ENCODE measurements around the gene LINGO1.

DNA sequence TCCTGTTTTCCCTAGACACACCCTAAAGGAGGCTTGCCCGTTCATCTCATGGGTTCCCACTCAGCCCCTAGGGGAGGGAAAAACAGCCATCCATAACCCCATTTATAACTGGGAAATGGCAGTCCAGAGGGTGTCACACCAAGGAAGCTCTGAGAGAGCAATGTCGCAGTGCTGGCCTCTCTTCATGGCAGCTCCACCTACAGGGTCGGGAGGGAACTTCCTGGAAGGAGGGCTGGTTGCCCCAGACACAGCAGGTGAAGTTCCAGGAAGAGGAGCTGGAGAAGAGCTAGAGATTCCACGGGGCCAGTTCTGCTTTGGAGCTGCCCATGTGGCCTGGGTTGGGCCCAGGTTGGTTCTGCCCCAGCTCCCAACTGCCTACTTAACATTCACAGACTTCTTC, 22.3 kb upstream of the LINGO1 start:
- no peak for TF ChIP-seq CTCF (IDR thresholded peaks at IDR 0.05)
- TF ChIP-seq POLR2A (IDR thresholded peaks at IDR 0.05) = no peak
- TF ChIP-seq EP300 (IDR thresholded peaks at IDR 0.05) = no peak
- no peak for TF ChIP-seq POLR2AphosphoS5 (IDR thresholded peaks at IDR 0.05)
